ENCODE data around the gene RAX2. TPM values are rescaled to one million over a fixed set of nuclear protein-coding genes. Genes with fewer than 3 reads are reported as not detected.

The RAX2 gene
- total RNA-seq, 4 donors from 2014 or later = not detected

DNA sequence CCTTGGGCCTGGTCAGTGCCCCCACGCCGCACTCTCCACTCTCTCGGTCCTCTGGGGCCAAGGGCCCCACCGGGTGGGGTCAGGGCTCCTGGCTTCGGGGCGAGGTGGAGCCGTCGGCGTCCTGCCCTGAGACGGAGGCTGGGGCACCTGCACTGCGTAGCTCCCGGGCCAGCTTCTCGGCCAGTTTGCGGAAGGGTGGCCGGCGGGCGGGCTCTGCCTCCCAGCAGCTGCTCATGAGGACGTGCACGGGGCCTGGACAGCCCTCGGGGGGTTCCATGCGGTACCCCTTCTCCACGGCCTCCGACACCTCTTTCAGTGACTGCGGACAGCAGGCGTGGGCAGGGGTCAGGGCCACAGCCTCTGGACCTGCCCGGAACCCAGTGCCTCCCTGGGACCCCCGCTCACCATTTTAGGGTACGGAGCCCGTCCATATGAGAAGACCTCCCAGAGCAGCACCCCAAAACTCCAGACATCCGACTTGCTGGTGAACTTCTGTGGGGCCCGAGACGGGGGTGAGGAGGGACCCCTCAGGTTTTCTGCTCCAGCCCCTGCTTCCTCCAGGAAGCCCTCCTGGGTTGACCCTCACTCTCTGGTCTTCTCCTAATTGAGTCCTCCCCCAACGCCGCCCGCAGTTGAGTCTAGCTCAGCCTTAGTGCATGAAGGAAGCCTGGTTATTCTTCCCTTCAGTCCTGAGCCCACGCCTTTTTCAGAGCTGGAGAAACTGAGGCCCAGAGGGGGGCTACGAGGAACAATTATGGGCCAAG is 6.3 kb upstream of the RAX2 start:
- Histone ChIP-seq H3K27me3 (no peaks in the 10 kb centered on the region), H3K36me3 (no peaks in the 10 kb centered on the region), H3K4me3 (replicated peaks in 1 of 3) (no peak overlapping the region), H3K4me1 (no peaks in the 10 kb centered on the region), H3K9me3 (no peaks in the 10 kb centered on the region), H3K27ac (no peak overlapping the region)
- WGBS, 2 donors = 87 to 93% methylated on average over 11 to 24 of the region's 37 CpGs
- no peak for DNase-seq
- TF ChIP-seq POLR2A (IDR thresholded peaks at IDR 0.05) (no peak), CTCF (IDR thresholded peaks at IDR 0.05) (no peak)
- intact Hi-C loops (cut with DNase I) = no loop called here

DNA sequence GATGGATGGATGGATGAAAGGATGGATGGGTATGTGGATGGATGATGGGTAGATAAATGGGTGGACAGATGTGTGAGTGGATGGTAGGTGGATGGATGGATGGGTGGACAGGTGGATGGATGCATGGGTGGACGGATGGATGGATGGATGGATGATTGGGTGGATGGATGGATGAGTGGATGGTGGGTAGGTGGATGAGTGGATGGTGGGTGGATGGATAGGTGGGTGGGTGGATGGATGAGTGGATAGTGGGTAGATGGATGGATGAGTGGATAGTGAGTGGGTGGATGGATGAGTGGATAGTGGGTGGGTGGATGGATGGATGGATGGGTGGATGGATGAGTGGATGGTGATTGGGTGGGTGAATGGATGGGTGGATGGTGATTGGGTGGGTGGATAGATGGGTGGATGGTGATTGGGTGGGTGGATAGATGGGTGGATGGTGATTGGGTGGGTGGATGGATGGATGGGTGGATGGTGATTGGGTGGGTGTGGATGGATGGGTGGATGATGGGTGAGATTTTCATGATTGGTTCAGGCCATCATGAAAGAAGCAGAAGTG is 4.5 kb upstream of the RAX2 start:
- Histone ChIP-seq H3K4me3 (replicated peaks in 1 of 3) (no peak overlapping the region), H3K4me1 (no peaks in the 10 kb centered on the region), H3K36me3 (no peaks in the 10 kb centered on the region), H3K27me3 (no peaks in the 10 kb centered on the region), H3K9me3 (no peaks in the 10 kb centered on the region), H3K27ac (no peak overlapping the region)
- intact Hi-C loops (cut with DNase I) = no loop called here
- 91 to 94% methylated on average over 1 of the region's 1 CpG for WGBS, 2 donors
- DNase-seq = no peak
- no peak for TF ChIP-seq CTCF (IDR thresholded peaks at IDR 0.05)
- no peak for TF ChIP-seq POLR2A (IDR thresholded peaks at IDR 0.05)

DNA sequence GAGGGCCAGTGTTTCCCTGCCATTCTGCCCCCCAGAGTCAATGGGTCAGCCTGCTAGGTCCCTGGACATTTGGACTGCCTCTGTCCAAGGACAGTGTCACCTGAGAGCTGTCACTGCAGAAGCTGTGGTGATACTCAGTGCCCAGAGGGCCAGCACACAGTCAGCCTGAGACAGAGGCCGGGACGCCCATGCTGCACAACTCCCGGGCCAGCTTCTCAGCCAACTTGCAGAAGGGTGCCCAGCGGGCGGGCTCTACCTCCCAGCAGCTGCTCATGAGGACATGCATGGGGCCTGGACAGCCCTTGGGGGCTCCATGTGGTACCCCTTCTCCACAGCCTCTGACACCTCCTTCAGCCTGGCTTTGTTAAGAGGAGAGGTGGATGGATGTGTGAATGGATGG is 3.8 kb upstream of the RAX2 start:
- intact Hi-C loops (cut with DNase I) = no loop called here
- H3K4me1 ChIP-seq = no peaks in the 10 kb centered on the region
- no peaks in the 10 kb centered on the region for H3K36me3 ChIP-seq
- 93 to 97% methylated on average over 5 of the region's 5 CpGs for WGBS, 2 donors
- no peak for DNase-seq
- TF ChIP-seq POLR2A (IDR thresholded peaks at IDR 0.05) = no peak
- TF ChIP-seq CTCF (IDR thresholded peaks at IDR 0.05) = no peak
- H3K4me3 ChIP-seq (replicated peaks in 1 of 3) = no peak overlapping the region
- H3K9me3 ChIP-seq = no peaks in the 10 kb centered on the region
- no peak overlapping the region for H3K27ac ChIP-seq
- H3K27me3 ChIP-seq = no peaks in the 10 kb centered on the region

DNA sequence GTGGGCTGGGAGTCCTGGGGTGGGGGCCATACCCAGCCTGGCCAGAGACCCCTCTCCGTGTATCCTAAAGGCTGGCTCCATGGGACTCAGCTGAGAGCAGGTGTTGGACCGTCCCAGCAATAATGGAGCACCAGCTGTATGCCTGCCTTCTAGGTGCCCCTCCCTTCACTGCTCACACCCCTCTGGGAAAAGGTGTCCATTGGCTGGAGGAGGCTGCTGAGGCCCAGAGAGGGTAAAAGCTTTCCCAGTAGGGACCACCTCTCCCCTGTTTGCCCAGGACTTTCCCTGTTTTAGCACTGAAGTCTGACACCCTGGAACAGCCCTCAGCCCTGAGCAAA is 3.3 kb upstream of the RAX2 start:
- TF ChIP-seq CTCF (IDR thresholded peaks at IDR 0.05) (no peak), POLR2A (IDR thresholded peaks at IDR 0.05) (no peak)
- 92 to 100% methylated on average over 1 to 2 of the region's 2 CpGs for WGBS, 2 donors

GRCh38 chr19:3774621-3775373 is 2.8 kb upstream of the RAX2 start:
- WGBS, 2 donors = 54 to 61% methylated on average over 16 to 23 of the region's 25 CpGs
- no peaks in the 10 kb centered on the region for H3K36me3 ChIP-seq
- H3K9me3 ChIP-seq = no peaks in the 10 kb centered on the region
- no peak overlapping the region for H3K27ac ChIP-seq
- DNase-seq = no peak
- intact Hi-C loops (cut with DNase I) = no loop called here
- no peak overlapping the region for H3K4me3 ChIP-seq (replicated peaks in 1 of 3)
- no peaks in the 10 kb centered on the region for H3K4me1 ChIP-seq
- TF ChIP-seq POLR2A (IDR thresholded peaks at IDR 0.05) (no peak), CTCF (IDR thresholded peaks at IDR 0.05) (no peak)
- H3K27me3 ChIP-seq = no peaks in the 10 kb centered on the region

More for the DNA sequence above, 3.3 kb upstream of the RAX2 start:
- no peaks in the 10 kb centered on the region for H3K36me3 ChIP-seq
- DNase-seq = no peak
- intact Hi-C loops (cut with DNase I) = no loop called here
- H3K27ac ChIP-seq = no peak overlapping the region
- no peaks in the 10 kb centered on the region for H3K4me1 ChIP-seq
- H3K4me3 ChIP-seq (replicated peaks in 1 of 3) = no peak overlapping the region
- H3K9me3 ChIP-seq = no peaks in the 10 kb centered on the region
- no peaks in the 10 kb centered on the region for H3K27me3 ChIP-seq

All from thyroid gland (tissue), 4 donors.